HCT116 (cell line): ENCODE results near the gene VIPR2. TPM values are rescaled to one million over a fixed set of nuclear protein-coding genes. Genes with fewer than 3 reads are reported as not detected.

Experiments
- ATAC-seq: fragments of 200-7000 bp; cut with Tn5 transposase; 2 replicates; pipeline ENCODE4 v1.9.1; 2020; ENCODE audit warnings: mild to moderate bottlenecking, moderate library complexity
- BruUV-seq: library from RNA; stranded (reverse); fragments of 400-500 nt; replicated peaks from 2 replicates; lab custom pipeline; 2021; lab: Mats Ljungman, UMichigan
- CTCF ChIA-PET: fragments of 300-600 bp; sonication (Branson Sonifier 250); formaldehyde crosslinking; loops from one replicate; lab custom pipeline; 2021; ENCODE audit warnings: antibody characterized with exemption; lab: Charles Lee
- POLR2A ChIA-PET: fragments of 300-600, 350-600 bp; sonication (Branson Sonifier 250); formaldehyde crosslinking; loops from one replicate; lab custom pipeline; 2021; ENCODE audit warnings: antibody characterized with exemption; lab: Charles Lee
- RAD21 ChIA-PET, 2 experiments: fragments of 300-600 bp; sonication (Branson Sonifier 250); formaldehyde crosslinking; loops; one replicate each; lab custom pipeline; 2023; ENCODE audit warnings: low total read pairs in 2 of 2; ENCODE audit not compliant: uncharacterized antibody in 2 of 2, unreplicated experiment in 2 of 2, low non-redundant PET in 1 of 2; lab: Charles Lee
- DNase-seq: peaks from one replicate; pipeline ENCODE4 v3.0.0-alpha.2; 2010; ENCODE audit warnings: low read depth, low spot score
- H2AFZ ChIP-seq: fragments of 200-600 bp; shearing (Covaris generic), sonication (generic); 2 replicates; pipeline ENCODE4 v1.6.1; 2017; ENCODE audit warnings: low read depth, mixed run types, mixed read lengths, antibody characterized with exemption, low read length; ENCODE audit not compliant: poor library complexity, severe bottlenecking
- H3K27ac ChIP-seq: 2 replicates; pipeline ENCODE4 v1.5.1; 2012; ENCODE audit warnings: low read depth, low read length
- H3K27me3 ChIP-seq: fragments of 200-600 bp; sonication (generic); 2 replicates; pipeline ENCODE4 v1.6.1; 2016; ENCODE audit warnings: mixed run types, low read length, mixed read lengths; ENCODE audit not compliant: insufficient read depth
- H3K36me3 ChIP-seq, 2 experiments: fragments of 200-500 bp in 1 of 2; fragments of 200-600 bp in 1 of 2; sonication (Bioruptor generic) in 1 of 2; sonication (generic) in 1 of 2; 2 replicates each; pipeline versions ENCODE4 v1.5.1 to v1.6.1; 2014 to 2016; ENCODE audit warnings: low read length in 2 of 2, inconsistent platforms in 1 of 2, mixed read lengths in 1 of 2, mixed run types in 1 of 2; ENCODE audit not compliant: insufficient read depth in 2 of 2, control insufficient read depth in 1 of 2
- H3K4me1 ChIP-seq, 2 experiments: fragments of 200-600 bp in 1 of 2; sonication (generic) in 1 of 2; 2 replicates each; pipeline versions ENCODE4 v1.5.1 to v1.6.1; 2012 to 2017; ENCODE audit warnings: low read length in 2 of 2, inconsistent platforms in 1 of 2, mild to moderate bottlenecking in 1 of 2, mixed read lengths in 1 of 2, mixed run types in 1 of 2, moderate library complexity in 1 of 2; ENCODE audit not compliant: insufficient read depth in 2 of 2, control insufficient read depth in 1 of 2
- H3K4me2 ChIP-seq: fragments of 200-600 bp; sonication (generic); 2 replicates; pipeline ENCODE4 v1.6.1; 2017; ENCODE audit warnings: mixed run types, low read length, mixed read lengths
- H3K4me3 ChIP-seq, 2 experiments: fragments of 200-600 bp in 1 of 2; sonication (generic) in 1 of 2; replicated peaks in 1 of 2; 2 replicates each; pipeline ENCODE4 v1.5.1; 2011 to 2016; ENCODE audit warnings: low read length in 2 of 2, control low read depth in 1 of 2, low read depth in 1 of 2, mild to moderate bottlenecking in 1 of 2, mixed read lengths in 1 of 2, mixed run types in 1 of 2
- H3K79me2 ChIP-seq: fragments of 200-600 bp; sonication (generic); 2 replicates; pipeline ENCODE4 v1.6.1; 2017; ENCODE audit warnings: mild to moderate bottlenecking, mixed run types, low read length, moderate library complexity, mixed read lengths; ENCODE audit not compliant: insufficient read depth
- H3K9ac ChIP-seq: fragments of 200-600 bp; sonication (generic); 2 replicates; pipeline ENCODE4 v1.6.1; 2016; ENCODE audit warnings: low read length, mixed read lengths
- H3K9me2 ChIP-seq: fragments of 200-600 bp; sonication (generic), shearing (Covaris generic); 2 replicates; pipeline ENCODE4 v1.6.1; 2017; ENCODE audit warnings: mixed run types, mild to moderate bottlenecking, moderate library complexity; ENCODE audit not compliant: insufficient read depth
- H3K9me3 ChIP-seq, 2 experiments: fragments of 200-500 bp in 1 of 2; fragments of 200-600 bp in 1 of 2; sonication (Bioruptor generic) in 1 of 2; sonication (generic) in 1 of 2; 2 replicates each; pipeline ENCODE4 v1.6.1; 2014 to 2017; ENCODE audit warnings: low read length in 2 of 2, mixed read lengths in 2 of 2, inconsistent platforms in 1 of 2, low read depth in 1 of 2, mild to moderate bottlenecking in 1 of 2, mixed run types in 1 of 2, moderate library complexity in 1 of 2; ENCODE audit not compliant: control insufficient read depth in 1 of 2, insufficient read depth in 1 of 2
- H4K20me1 ChIP-seq: fragments of 200-600 bp; sonication (generic), shearing (Covaris generic); 2 replicates; pipeline ENCODE4 v1.6.1; 2017; ENCODE audit warnings: mixed run types, mild to moderate bottlenecking, moderate library complexity; ENCODE audit not compliant: insufficient read depth
- ELF1 ChIP-seq: IDR thresholded peaks from 2 replicates; pipeline ENCODE4 v1.6.1; 2012; ENCODE audit warnings: low read depth, borderline replicate concordance
- EZH2 ChIP-seq: fragments of 200-600 bp; sonication (generic); IDR thresholded peaks from 2 replicates; pipeline ENCODE4 v1.6.1; 2017; ENCODE audit warnings: antibody characterized with exemption, mixed run types
- EZH2phosphoT487 ChIP-seq: fragments of 200-600 bp; IDR thresholded peaks from 2 replicates; pipeline ENCODE4 v1.6.1; 2018; ENCODE audit warnings: antibody characterized with exemption, borderline replicate concordance
- FOSL1 ChIP-seq: IDR thresholded peaks from 2 replicates; pipeline ENCODE4 v1.6.1; 2012; ENCODE audit warnings: low read depth
- POLR2A ChIP-seq: IDR thresholded peaks from 2 replicates; pipeline ENCODE4 v1.7.0; 2011; ENCODE audit warnings: borderline replicate concordance; ENCODE audit not compliant: insufficient read depth, insufficient read length; ENCODE audit errors: extremely low read depth
- POLR2AphosphoS5 ChIP-seq: IDR thresholded peaks from 2 replicates; pipeline ENCODE4 v1.6.1; 2011; ENCODE audit warnings: mild to moderate bottlenecking, low read depth, low read length, moderate library complexity
- RAD21 ChIP-seq: IDR thresholded peaks from 2 replicates; pipeline ENCODE4 v1.6.1; 2012; ENCODE audit warnings: low read depth, mild to moderate bottlenecking
- SIN3A ChIP-seq: IDR thresholded peaks from 2 replicates; pipeline ENCODE4 v1.6.1; 2012; ENCODE audit warnings: low read depth
- YY1 ChIP-seq: IDR thresholded peaks from 2 replicates; pipeline ENCODE4 v1.6.1; 2011; ENCODE audit warnings: low read length, low read depth, moderate library complexity, mild to moderate bottlenecking; ENCODE audit not compliant: insufficient replicate concordance; ENCODE audit errors: extremely low read depth
- ZNF274 ChIP-seq: fragments of 200-500 bp; sonication (Bioruptor generic); IDR thresholded peaks from 2 replicates; pipeline ENCODE4 v1.6.1; 2014; ENCODE audit warnings: mild to moderate bottlenecking, low read depth, low read length, inconsistent platforms
- intact Hi-C: fragments of 100-400 bp; cut with micrococcal nuclease; formaldehyde crosslinking; loops from 2 replicates; pipeline ENCODE4 v1.10.0; 2022
- total RNA-seq: library from RNA; stranded (reverse); gene quantifications from one replicate; pipeline ENCODE4 v1.2.1, GENCODE V29; 2021; ENCODE audit not compliant: unreplicated experiment
- TF ChIP-seq, protein P1 (sequence below): IDR thresholded peaks from 2 replicates; pipeline ENCODE4 v1.6.1; 2012
- TF ChIP-seq, protein P2 (sequence below): IDR thresholded peaks from 2 replicates; pipeline ENCODE4 v1.6.1; 2011; ENCODE audit warnings: mild to moderate bottlenecking, low read length, moderate library complexity; ENCODE audit not compliant: insufficient replicate concordance; ENCODE audit errors: extremely low read depth

VIPR2 gene
- total RNA-seq, 1 experiment from 2014 or later: 0.10 TPM

DNA sequence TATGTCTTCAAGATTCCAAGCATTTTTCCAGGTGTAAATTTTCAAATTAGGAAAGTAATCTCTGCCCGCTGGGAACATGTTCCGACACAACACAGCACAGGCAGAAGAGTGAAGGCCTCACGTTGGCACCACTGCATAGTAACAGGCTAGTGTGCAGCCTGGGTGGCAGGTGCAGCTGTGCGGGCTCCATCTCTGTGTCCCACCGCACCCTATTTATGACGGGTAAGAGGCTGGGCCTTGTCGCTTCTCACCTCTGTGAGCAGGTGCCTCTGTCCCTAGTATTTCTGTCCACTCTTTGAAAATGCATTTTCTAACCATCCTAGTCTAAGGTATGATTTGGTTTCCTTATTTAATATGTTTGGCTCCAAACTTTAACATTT, 24.1 kb downstream of the VIPR2 start:
- ChIA-PET POLR2A (no interaction called here), CTCF (no interaction called here), RAD21 (no interaction called here)
- intact Hi-C loops: no loop called here
- Histone ChIP-seq H3K9me3 (no peaks in the 10 kb centered on the region), H3K4me1 (no peaks in the 10 kb centered on the region), H3K36me3 (no peaks in the 10 kb centered on the region), H4K20me1 (no peaks in the 10 kb centered on the region), H2AFZ (no peak overlapping the region), H3K4me2 (no peak overlapping the region), H3K27me3 (peaks cover 28% of the 10 kb centered on the region), H3K9ac (no peak overlapping the region), H3K4me3 (no peak overlapping the region), H3K27ac (no peak overlapping the region), H3K79me2 (no peaks in the 10 kb centered on the region), H3K9me2 (no peaks in the 10 kb centered on the region)
- BruUV-seq: no TSS peak
- TF ChIP-seq EZH2phosphoT487: no peak
- no peak for TF ChIP-seq POLR2A
- no peak for TF ChIP-seq ZNF274
- TF ChIP-seq ELF1: no peak
- no peak for TF ChIP-seq FOSL1
- TF ChIP-seq POLR2AphosphoS5: no peak
- no peak for TF ChIP-seq SIN3A
- TF ChIP-seq, protein P1, sequence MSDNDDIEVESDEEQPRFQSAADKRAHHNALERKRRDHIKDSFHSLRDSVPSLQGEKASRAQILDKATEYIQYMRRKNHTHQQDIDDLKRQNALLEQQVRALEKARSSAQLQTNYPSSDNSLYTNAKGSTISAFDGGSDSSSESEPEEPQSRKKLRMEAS: no peak
- no peak for TF ChIP-seq RAD21
- TF ChIP-seq EZH2: no peak
- TF ChIP-seq, protein P2, sequence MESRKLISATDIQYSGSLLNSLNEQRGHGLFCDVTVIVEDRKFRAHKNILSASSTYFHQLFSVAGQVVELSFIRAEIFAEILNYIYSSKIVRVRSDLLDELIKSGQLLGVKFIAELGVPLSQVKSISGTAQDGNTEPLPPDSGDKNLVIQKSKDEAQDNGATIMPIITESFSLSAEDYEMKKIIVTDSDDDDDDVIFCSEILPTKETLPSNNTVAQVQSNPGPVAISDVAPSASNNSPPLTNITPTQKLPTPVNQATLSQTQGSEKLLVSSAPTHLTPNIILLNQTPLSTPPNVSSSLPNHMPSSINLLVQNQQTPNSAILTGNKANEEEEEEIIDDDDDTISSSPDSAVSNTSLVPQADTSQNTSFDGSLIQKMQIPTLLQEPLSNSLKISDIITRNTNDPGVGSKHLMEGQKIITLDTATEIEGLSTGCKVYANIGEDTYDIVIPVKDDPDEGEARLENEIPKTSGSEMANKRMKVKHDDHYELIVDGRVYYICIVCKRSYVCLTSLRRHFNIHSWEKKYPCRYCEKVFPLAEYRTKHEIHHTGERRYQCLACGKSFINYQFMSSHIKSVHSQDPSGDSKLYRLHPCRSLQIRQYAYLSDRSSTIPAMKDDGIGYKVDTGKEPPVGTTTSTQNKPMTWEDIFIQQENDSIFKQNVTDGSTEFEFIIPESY: no peak
- TF ChIP-seq YY1: no peak
- DNase-seq: no peak
- no peak for ATAC-seq
